Stomach (tissue), 4 donors: ENCODE data around the gene ARHGAP22.

ENCODE experiments used
- CTCF ChIP-seq, 7 experiments: fragments of 450-650 bp in 4 of 7; fragments of 200-600 bp in 3 of 7; sonication (generic) in 3 of 7; IDR thresholded peaks; one replicate each; pipeline ENCODE4 v1.5.1; 2016 to 2019; ENCODE audit warnings: antibody characterized with exemption in 7 of 7, control low read depth in 2 of 7, mild to moderate bottlenecking in 1 of 7
- EP300 ChIP-seq: sonication (generic); formaldehyde crosslinking; IDR thresholded peaks from one replicate; pipeline ENCODE4 v1.6.1; 2017; ENCODE audit warnings: antibody characterized with exemption

GRCh38 chr10:48400850-48401220 is 204.0 kb downstream of the ARHGAP22 start:
- TF ChIP-seq EP300 = no peak
- TF ChIP-seq CTCF (IDR thresholded peaks at IDR 0.05) = no peak
